HEK293T (cell line): ENCODE measurements around the gene LTBP2.

Experiments
- BHLHE40 ChIP-seq: fragments of 450-650 bp; IDR thresholded peaks from 2 replicates; pipeline ENCODE4 v1.6.1; 2016; ENCODE audit warnings: mild to moderate bottlenecking, moderate library complexity, borderline replicate concordance
- CTBP1 ChIP-seq: fragments of 450-650 bp; IDR thresholded peaks from 2 replicates; pipeline ENCODE4 v1.6.1; 2016; ENCODE audit warnings: borderline replicate concordance
- FOXM1 ChIP-seq: fragments of 450-650 bp; IDR thresholded peaks from 2 replicates; pipeline ENCODE4 v1.6.1; 2017; ENCODE audit warnings: mild to moderate bottlenecking, borderline replicate concordance
- L3MBTL2 ChIP-seq: fragments of 450-650 bp; conservative IDR thresholded peaks from 2 replicates; pipeline ENCODE4 v1.6.1; 2016; ENCODE audit warnings: mild to moderate bottlenecking
- LEF1 ChIP-seq: fragments of 450-650 bp; IDR thresholded peaks from 2 replicates; pipeline ENCODE4 v1.6.1; 2017; ENCODE audit warnings: mild to moderate bottlenecking, borderline replicate concordance
- NFRKB ChIP-seq: fragments of 450-650 bp; IDR thresholded peaks from 2 replicates; pipeline ENCODE4 v1.6.1; 2016; ENCODE audit warnings: mild to moderate bottlenecking, moderate library complexity
- SP1 ChIP-seq: fragments of 450-650 bp; IDR thresholded peaks from 2 replicates; pipeline ENCODE4 v1.6.1; 2017
- ZNF384 ChIP-seq: fragments of 450-650 bp; IDR thresholded peaks from 2 replicates; pipeline ENCODE4 v1.6.1; 2016

GRCh38 chr14:74528886-74529285 lies 83.2 kb downstream of the LTBP2 start:
- no peak for TF ChIP-seq BHLHE40
- TF ChIP-seq CTBP1 = no peak
- TF ChIP-seq FOXM1 = no peak
- TF ChIP-seq ZNF384 = no peak
- no peak for TF ChIP-seq SP1
- no peak for TF ChIP-seq L3MBTL2
- TF ChIP-seq NFRKB = no peak
- TF ChIP-seq LEF1 = no peak
